Neural progenitor cell (in vitro differentiated cells): ENCODE measurements around the gene RNF34. TPM values are rescaled to one million over a fixed set of nuclear protein-coding genes. Genes with fewer than 3 reads are reported as not detected.
"Not testable (repeated sequence)": the region's sequence is repeated elsewhere in the genome, so short reads cannot be mapped to it uniquely, and the experiment has no call there.

Experiments used
- DNase-seq: peaks from one replicate; pipeline ENCODE4 v3.0.0-alpha.2; 2016; ENCODE audit warnings: low spot score
- H2AFZ ChIP-seq: fragments of 200-600 bp; sonication (generic); replicated peaks from 2 replicates; pipeline ENCODE4 v1.6.1; 2016; ENCODE audit warnings: antibody characterized with exemption
- H3F3A ChIP-seq: fragments of 200-600 bp; sonication (generic); 2 replicates; pipeline ENCODE4 v1.6.1; 2016; ENCODE audit warnings: antibody characterized with exemption, low read depth
- H3K27ac ChIP-seq: fragments of 200-600 bp; sonication (generic); 2 replicates; pipeline ENCODE4 v1.5.1; 2016; ENCODE audit warnings: mild to moderate bottlenecking
- H3K27me3 ChIP-seq: fragments of 200-600 bp; sonication (generic); 2 replicates; pipeline ENCODE4 v1.6.1; 2016; ENCODE audit warnings: mild to moderate bottlenecking, moderate library complexity
- H3K36me3 ChIP-seq: fragments of 200-600 bp; sonication (generic); 2 replicates; pipeline ENCODE4 v1.5.1; 2016
- H3K4me1 ChIP-seq: fragments of 200-600 bp; sonication (generic); 2 replicates; pipeline ENCODE4 v1.6.1; 2016; ENCODE audit warnings: mixed run types
- H3K4me2 ChIP-seq: fragments of 200-600 bp; sonication (generic); 2 replicates; pipeline ENCODE4 v1.6.1; 2016
- H3K4me3 ChIP-seq: fragments of 200-600 bp; sonication (generic); 2 replicates; pipeline ENCODE4 v1.5.1; 2016
- H3K79me2 ChIP-seq: fragments of 200-600 bp; sonication (generic); 2 replicates; pipeline ENCODE4 v1.6.1; 2016; ENCODE audit warnings: low read depth
- H3K9ac ChIP-seq: fragments of 200-600 bp; sonication (generic); 2 replicates; pipeline ENCODE4 v1.6.1; 2016
- H3K9me3 ChIP-seq: fragments of 200-600 bp; sonication (generic); 2 replicates; pipeline ENCODE4 v1.5.1; 2016; ENCODE audit warnings: low read depth
- H4K20me1 ChIP-seq: fragments of 200-600 bp; sonication (generic); 2 replicates; pipeline ENCODE4 v1.6.1; 2016; ENCODE audit warnings: low read depth
- H3K27ac Mint-ChIP-seq: 3 replicates; pipeline ENCODE4 v1.8.0; 2021; ENCODE audit warnings: mixed read lengths
- H3K27me3 Mint-ChIP-seq: 2 replicates; pipeline ENCODE4 v1.8.0; 2022; ENCODE audit warnings: low read depth, mild to moderate bottlenecking, inconsistent platforms, moderate library complexity, mixed read lengths; ENCODE audit not compliant: insufficient read depth
- H3K36me3 Mint-ChIP-seq: 3 replicates; pipeline ENCODE4 v1.8.0; 2021; ENCODE audit warnings: mixed read lengths
- H3K4me1 Mint-ChIP-seq: 3 replicates; pipeline ENCODE4 v1.8.0; 2021; ENCODE audit warnings: mixed read lengths
- H3K4me3 Mint-ChIP-seq: 3 replicates; pipeline ENCODE4 v1.8.0; 2021; ENCODE audit warnings: mild to moderate bottlenecking, moderate library complexity, mixed read lengths
- H3K9me3 Mint-ChIP-seq: 3 replicates; pipeline ENCODE4 v1.8.0; 2020; ENCODE audit warnings: mixed read lengths
- CTCF ChIP-seq: fragments of 200-600 bp; sonication (generic); IDR thresholded peaks from 2 replicates; pipeline ENCODE4 v1.5.1; 2017; ENCODE audit warnings: antibody characterized with exemption, mild to moderate bottlenecking
- EZH2 ChIP-seq: fragments of 200-600 bp; sonication (generic); IDR thresholded peaks from 2 replicates; pipeline ENCODE4 v1.6.1; 2017; ENCODE audit warnings: antibody characterized with exemption, mild to moderate bottlenecking, moderate library complexity
- EZH2phosphoT487 ChIP-seq: fragments of 200-600 bp; sonication (generic); IDR thresholded peaks from 2 replicates; pipeline ENCODE4 v1.6.1; 2017; ENCODE audit warnings: antibody characterized with exemption
- total RNA-seq: library from RNA; depleted of rRNA; stranded (reverse); fragments of >200 nt; gene quantifications from 2 replicates; pipeline ENCODE4 v1.2.3, GENCODE V29; 2015; ENCODE audit warnings: low replicate concordance

RNF34 gene
- total RNA-seq, 1 donor from 2014 or later, result 57.8 TPM

- Histone ChIP-seq H3F3A (no peaks in the 10 kb centered on the region), H3K9me3 (no peaks in the 10 kb centered on the region), H3K27me3 (no peaks in the 10 kb centered on the region), H2AFZ (peak overlapping the region; percentile 0), H3K4me3 (no peak overlapping the region), H3K36me3 (no peaks in the 10 kb centered on the region), H3K79me2 (no peaks in the 10 kb centered on the region), H3K27ac (no peak overlapping the region), H3K4me1 (no peaks in the 10 kb centered on the region), H4K20me1 (no peaks in the 10 kb centered on the region), H3K4me2 (no peak overlapping the region), H3K9ac (no peak overlapping the region)
- no peak overlapping the region for H3K4me3 Mint-ChIP-seq
- peaks cover 2% of the 10 kb centered on the region for H3K27me3 Mint-ChIP-seq
- TF ChIP-seq EZH2, result no peak
- TF ChIP-seq EZH2phosphoT487, result no peak
- no peak for TF ChIP-seq CTCF
- no peak for DNase-seq
- H3K9me3 Mint-ChIP-seq, result no peaks in the 10 kb centered on the region
- peaks cover 6% of the 10 kb centered on the region for H3K4me1 Mint-ChIP-seq
- H3K36me3 Mint-ChIP-seq, result no peaks in the 10 kb centered on the region
- H3K27ac Mint-ChIP-seq, result peak overlapping the region; percentile 47
Measured at GRCh38 chr12:121366063-121366459, 33.9 kb upstream of the RNF34 start.

GRCh38 chr12:121371404-121371803 lies 28.5 kb upstream of the RNF34 start:
- Histone ChIP-seq H3K4me2 (no peak overlapping the region), H3K27ac (no peak overlapping the region), H3K79me2 (no peaks in the 10 kb centered on the region), H3K4me1 (no peaks in the 10 kb centered on the region), H3K9ac (no peak overlapping the region), H3K9me3 (no peaks in the 10 kb centered on the region), H4K20me1 (no peaks in the 10 kb centered on the region), H3K27me3 (no peaks in the 10 kb centered on the region), H3K36me3 (no peaks in the 10 kb centered on the region), H3F3A (no peaks in the 10 kb centered on the region), H2AFZ (no peak overlapping the region), H3K4me3 (no peak overlapping the region)
- TF ChIP-seq EZH2 (no peak), EZH2phosphoT487 (no peak), CTCF (no peak)
- H3K4me1 Mint-ChIP-seq, result no peaks in the 10 kb centered on the region
- no peaks in the 10 kb centered on the region for H3K27me3 Mint-ChIP-seq
- H3K9me3 Mint-ChIP-seq, result peaks cover 3% of the 10 kb centered on the region
- no peak overlapping the region for H3K27ac Mint-ChIP-seq
- DNase-seq, result no peak
- no peaks in the 10 kb centered on the region for H3K36me3 Mint-ChIP-seq
- H3K4me3 Mint-ChIP-seq, result no peak overlapping the region

- Histone ChIP-seq H3K4me3 (no peak overlapping the region), H3K36me3 (no peaks in the 10 kb centered on the region), H2AFZ (no peak overlapping the region), H3F3A (no peaks in the 10 kb centered on the region), H4K20me1 (no peaks in the 10 kb centered on the region), H3K9me3 (no peaks in the 10 kb centered on the region), H3K27me3 (no peaks in the 10 kb centered on the region), H3K4me2 (no peak overlapping the region), H3K9ac (no peak overlapping the region), H3K79me2 (no peaks in the 10 kb centered on the region), H3K27ac (no peak overlapping the region), H3K4me1 (no peaks in the 10 kb centered on the region)
- H3K27ac Mint-ChIP-seq, result no peak overlapping the region
- no peaks in the 10 kb centered on the region for H3K36me3 Mint-ChIP-seq
- H3K4me1 Mint-ChIP-seq, result no peaks in the 10 kb centered on the region
- TF ChIP-seq EZH2phosphoT487, result no peak
- no peak for TF ChIP-seq CTCF
- no peak for TF ChIP-seq EZH2
- H3K27me3 Mint-ChIP-seq, result peaks cover 2% of the 10 kb centered on the region
- no peak for DNase-seq
- peaks cover 3% of the 10 kb centered on the region for H3K9me3 Mint-ChIP-seq
- no peak overlapping the region for H3K4me3 Mint-ChIP-seq
Measured at GRCh38 chr12:121373755-121374154, 26.2 kb upstream of the RNF34 start.

- not testable (repeated sequence) for H3K27ac Mint-ChIP-seq, H3K4me3 ChIP-seq, H3K36me3 ChIP-seq, H3K9ac ChIP-seq, H3F3A ChIP-seq, DNase-seq, H3K79me2 ChIP-seq, H3K4me1 ChIP-seq, H3K9me3 Mint-ChIP-seq, H3K9me3 ChIP-seq, H3K4me3 Mint-ChIP-seq, H3K4me1 Mint-ChIP-seq, H3K27me3 ChIP-seq, H3K27me3 Mint-ChIP-seq, H3K36me3 Mint-ChIP-seq, H2AFZ ChIP-seq, H3K27ac ChIP-seq, H4K20me1 ChIP-seq, H3K4me2 ChIP-seq
Measured at GRCh38 chr12:121374336-121374735, 25.6 kb upstream of the RNF34 start.

GRCh38 chr12:121374945-121375584 lies 24.9 kb upstream of the RNF34 start:
- not testable (repeated sequence) for H3K27me3 ChIP-seq, H3K4me3 Mint-ChIP-seq, H4K20me1 ChIP-seq, H3K79me2 ChIP-seq, H3K4me2 ChIP-seq, H3K27me3 Mint-ChIP-seq, H2AFZ ChIP-seq, H3K9ac ChIP-seq, H3K36me3 Mint-ChIP-seq, H3K9me3 Mint-ChIP-seq, H3K27ac ChIP-seq, H3K4me3 ChIP-seq, H3F3A ChIP-seq, H3K4me1 ChIP-seq, H3K4me1 Mint-ChIP-seq, H3K9me3 ChIP-seq, H3K36me3 ChIP-seq, DNase-seq
- peak overlapping the region; percentile 29 for H3K27ac Mint-ChIP-seq
